HepG2 (cell line): ENCODE measurements around the gene DLG2. TPM values are rescaled to one million over a fixed set of nuclear protein-coding genes. Genes with fewer than 3 reads are reported as not detected.

Experiments
- ATAC-seq: fragments of 200-7000 bp; cut with Tn5 transposase; 3 replicates; pipeline ENCODE4 v1.9.1; 2020; ENCODE audit warnings: mild to moderate bottlenecking, moderate library complexity
- BruUV-seq: library from RNA; stranded (reverse); fragments of 400-500 nt; replicated peaks from 2 replicates; lab custom pipeline; 2021; lab: Mats Ljungman, UMichigan
- CTCF ChIA-PET: fragments of 300-600 bp; formaldehyde crosslinking; extraction: SDS; loops from one replicate; lab custom pipeline; 2021; ENCODE audit warnings: low total read pairs, inconsistent platforms, low intra/inter-chr PET ratio; lab: Yijun Ruan, JAX
- POLR2A ChIA-PET: fragments of 350-600 bp; sonication (Branson Sonifier 250); formaldehyde crosslinking; loops from one replicate; lab custom pipeline; 2020; ENCODE audit warnings: antibody characterized with exemption, inconsistent platforms; lab: Yijun Ruan, JAX
- DNase-seq: peaks from one replicate; pipeline ENCODE4 v3.0.0-alpha.2; 2015; ENCODE audit warnings: low spot score
- FAIRE-seq: peaks from 3 replicates; lab custom pipeline; 2011; peaks lifted over from hg19 to GRCh38; lab: Jason Lieb, UNC
- H2AFZ ChIP-seq: one replicate; pipeline ENCODE4 v1.6.1; 2011; ENCODE audit warnings: low read length, inconsistent platforms
- H3K27ac ChIP-seq: fragments of 300-600 bp; 3 replicates; pipeline ENCODE4 v1.8.0; 2011; ENCODE audit warnings: mixed run types, mild to moderate bottlenecking, mixed read lengths, low read length, inconsistent platforms; ENCODE audit not compliant: insufficient read depth; ENCODE audit errors: extremely low read length
- H3K27me3 ChIP-seq, 2 experiments: fragments of 200-600 bp in 1 of 2; 2 replicates in 1 of 2; 3 replicates in 1 of 2; pipeline versions ENCODE4 v1.6.0 to v1.8.0; 2011; ENCODE audit warnings: low read length in 2 of 2, mild to moderate bottlenecking in 2 of 2, moderate library complexity in 2 of 2, inconsistent platforms in 1 of 2; ENCODE audit not compliant: insufficient read depth in 2 of 2, control insufficient read depth in 1 of 2
- H3K36me3 ChIP-seq, 2 experiments: fragments of 200-600 bp in 1 of 2; replicated peaks in 1 of 2; 2 replicates in 1 of 2; 3 replicates in 1 of 2; pipeline versions ENCODE4 v1.5.1 to v1.8.0; 2011; ENCODE audit warnings: low read length in 2 of 2, inconsistent platforms in 1 of 2; ENCODE audit not compliant: insufficient read depth in 2 of 2, control insufficient read depth in 1 of 2
- H3K4me1 ChIP-seq: 2 replicates; pipeline ENCODE4 v1.5.1; 2012; ENCODE audit warnings: low read length, inconsistent platforms; ENCODE audit not compliant: insufficient read depth
- H3K4me2 ChIP-seq: 2 replicates; pipeline ENCODE4 v1.6.0; 2011; ENCODE audit warnings: low read depth, low read length, inconsistent platforms
- H3K4me3 ChIP-seq, 3 experiments: fragments of 200-600 bp in 1 of 3; sonication (generic), shearing (Covaris generic) in 1 of 3; replicated peaks in 1 of 3; 2 replicates each; pipeline ENCODE4 v1.5.1; 2011 to 2016; ENCODE audit warnings: low read length in 3 of 3, inconsistent platforms in 2 of 3, low read depth in 2 of 3, mild to moderate bottlenecking in 2 of 3, control low read depth in 1 of 3, mixed read lengths in 1 of 3; ENCODE audit not compliant: insufficient read depth in 1 of 3
- H3K79me2 ChIP-seq: one replicate; pipeline ENCODE4 v1.6.1; 2011; ENCODE audit warnings: low read length, inconsistent platforms; ENCODE audit not compliant: insufficient read depth
- H3K9ac ChIP-seq: 2 replicates; pipeline ENCODE4 v1.6.0; 2011; ENCODE audit warnings: mild to moderate bottlenecking, low read depth, low read length, inconsistent platforms; ENCODE audit not compliant: insufficient read depth
- H3K9me3 ChIP-seq: 2 replicates; pipeline ENCODE4 v1.5.1; 2012; ENCODE audit warnings: mild to moderate bottlenecking, low read length
- H4K20me1 ChIP-seq: 2 replicates; pipeline ENCODE4 v1.6.0; 2011; ENCODE audit warnings: inconsistent platforms, mild to moderate bottlenecking, low read length, moderate library complexity; ENCODE audit not compliant: insufficient read depth
- ARNT ChIP-seq: fragments of 450-650 bp; IDR thresholded peaks from 2 replicates; pipeline ENCODE4 v1.6.1; 2017
- GMEB2 ChIP-seq: IDR thresholded peaks from 2 replicates; pipeline ENCODE4 v1.6.1; 2016; ENCODE audit warnings: missing biosample characterization, missing genetic modification reagents, low read depth
- TFDP2 ChIP-seq: sonication (generic); formaldehyde crosslinking; IDR thresholded peaks from 2 replicates; pipeline ENCODE4 v1.4.0; 2020; ENCODE audit warnings: missing genetic modification reagents
- TSC22D2 ChIP-seq: sonication (generic); formaldehyde crosslinking; IDR thresholded peaks from 2 replicates; pipeline ENCODE4 v1.5.1; 2020; ENCODE audit warnings: missing genetic modification reagents, mild to moderate bottlenecking, borderline replicate concordance
- WGBS: methylation state at CpG from one replicate; pipeline ENCODE4 v1.1.6; 2017; ENCODE audit warnings: low lambda C conversion rate; 5-methylcytosine and 5-hydroxymethylcytosine counted together
- in situ Hi-C: cut with HindIII; loops from 2 replicates; pipeline ENCODE4 v1.10.0; 2017; ENCODE audit warnings: low pct_unique_long_range_greater_than_20kb; ENCODE audit not compliant: extremely low pct_ligation_motif_present
- intact Hi-C: fragments of 100-400 bp; cut with micrococcal nuclease; formaldehyde crosslinking; loops from one replicate; pipeline ENCODE4 v1.10.0; 2022; ENCODE audit not compliant: unreplicated experiment
- polyA plus RNA-seq, 8 experiments: library from polyadenylated mRNA; depleted of rRNA in 3 of 8; stranded (reverse) in 7 of 8; unstranded in 1 of 8; fragments of >200 nt; fragmentation: Illumina TruSeq in 4 of 8; extraction: Trizol in 4 of 8; gene quantifications; 2 replicates each; pipeline versions ENCODE4 v1.2.1 to v1.2.3, GENCODE V29; 2011 to 2016; ENCODE audit warnings: low read depth in 4 of 8, missing spikeins in 1 of 8, mixed read lengths in 1 of 8; ENCODE audit not compliant: insufficient read depth in 1 of 8
- total RNA-seq, 5 experiments: library from RNA; depleted of rRNA; stranded (reverse); fragments of >200 nt; fragmentation: Illumina TruSeq; extraction: Trizol; gene quantifications; 2 replicates each; pipeline ENCODE4 v1.2.3, GENCODE V29; 2016; ENCODE audit warnings: low read depth in 1 of 5
- TF ChIP-seq, protein P1 (sequence below): sonication (generic); formaldehyde crosslinking; IDR thresholded peaks from 2 replicates; pipeline ENCODE4 v1.4.0; 2020; ENCODE audit warnings: missing genetic modification reagents

DLG2 gene
- total and polyA plus RNA-seq, 2 of the 13 experiments (the other 11 are each of a cell fraction or from before 2014, with no cell fraction given), result 0.46 to 1.0 TPM

DNA sequence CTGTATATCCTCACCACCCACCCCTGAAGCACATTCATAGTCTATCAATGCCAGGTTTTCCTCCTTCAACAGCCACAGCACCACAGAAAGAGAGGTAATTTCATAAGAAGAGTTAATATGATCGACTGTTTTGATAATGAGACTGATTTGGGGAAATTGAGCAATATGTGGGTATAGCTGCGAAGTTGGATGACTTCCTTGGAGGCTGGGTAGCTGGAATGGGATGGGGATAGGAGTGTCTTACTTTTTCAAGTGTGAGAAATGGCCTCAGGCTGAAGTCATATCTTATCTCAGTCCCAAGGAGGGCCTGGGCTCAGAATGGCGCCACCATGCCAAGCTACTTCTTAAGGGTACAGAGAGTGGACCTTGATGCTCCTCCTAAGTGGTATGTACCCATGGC lies 2153.4 kb downstream of the DLG2 start:
- WGBS, result 3% methylated on average over 3 of the region's 3 CpGs
- CTCF ChIA-PET, result no interaction called here
- POLR2A ChIA-PET, result no interaction called here
- no peaks in the 10 kb centered on the region for H3K27me3 ChIP-seq
- no peaks in the 10 kb centered on the region for H3K36me3 ChIP-seq
- BruUV-seq, result no TSS peak
- H3K4me1 ChIP-seq, result no peaks in the 10 kb centered on the region
- no peak overlapping the region for H3K4me2 ChIP-seq
- H4K20me1 ChIP-seq, result no peaks in the 10 kb centered on the region
- FAIRE-seq (no peak), ATAC-seq (no peak)
- H3K9ac ChIP-seq, result no peak overlapping the region
- H3K4me3 ChIP-seq, result no peak overlapping the region
- H2AFZ ChIP-seq, result no peak overlapping the region
- in situ Hi-C loops (no loop called here), intact Hi-C loops (no loop called here)
- no peak for TF ChIP-seq ARNT
- TF ChIP-seq, protein P1, sequence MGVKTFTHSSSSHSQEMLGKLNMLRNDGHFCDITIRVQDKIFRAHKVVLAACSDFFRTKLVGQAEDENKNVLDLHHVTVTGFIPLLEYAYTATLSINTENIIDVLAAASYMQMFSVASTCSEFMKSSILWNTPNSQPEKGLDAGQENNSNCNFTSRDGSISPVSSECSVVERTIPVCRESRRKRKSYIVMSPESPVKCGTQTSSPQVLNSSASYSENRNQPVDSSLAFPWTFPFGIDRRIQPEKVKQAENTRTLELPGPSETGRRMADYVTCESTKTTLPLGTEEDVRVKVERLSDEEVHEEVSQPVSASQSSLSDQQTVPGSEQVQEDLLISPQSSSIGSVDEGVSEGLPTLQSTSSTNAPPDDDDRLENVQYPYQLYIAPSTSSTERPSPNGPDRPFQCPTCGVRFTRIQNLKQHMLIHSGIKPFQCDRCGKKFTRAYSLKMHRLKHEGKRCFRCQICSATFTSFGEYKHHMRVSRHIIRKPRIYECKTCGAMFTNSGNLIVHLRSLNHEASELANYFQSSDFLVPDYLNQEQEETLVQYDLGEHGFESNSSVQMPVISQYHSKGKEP (CRISPR knock-in tag), result no peak
- TF ChIP-seq TFDP2 (CRISPR knock-in tag), result no peak
- TF ChIP-seq GMEB2, result no peak
- no peak for TF ChIP-seq TSC22D2 (CRISPR knock-in tag)
- TF ChIP-seq, all 625 proteins: peak for 0
- no peaks in the 10 kb centered on the region for H3K9me3 ChIP-seq
- H3K27ac ChIP-seq, result no peak overlapping the region
- DNase-seq, result no peak
- no peaks in the 10 kb centered on the region for H3K79me2 ChIP-seq
